Measurements from ENCODE around the gene ARID4A. TPM values are rescaled to one million over a fixed set of nuclear protein-coding genes. Genes with fewer than 3 reads are reported as not detected.

The ARID4A gene
- total RNA-seq, 2 experiments from 2014 or later = 18.9 to 20.4 TPM

GRCh38 chr14:58376791-58377190 is 78.4 kb downstream of the ARID4A start:
- Mint-ChIP-seq H3K27ac (no peak overlapping the region), H3K4me3 (no peak overlapping the region), H3K9me3 (no peaks in the 10 kb centered on the region), H3K27me3 (ENCODE audit: low read depth) (no peaks in the 10 kb centered on the region), H3K4me1 (ENCODE audit: low read depth) (no peaks in the 10 kb centered on the region), H3K36me3 (ENCODE audit: low read depth) (peaks cover 18% of the 10 kb centered on the region)
- intact Hi-C loops (cut with micrococcal nuclease) = no loop called here
- no peak for DNase-seq
- CTCF ChIA-PET = interaction anchor here (0.7 kb wide), 1 partner anchor 10 kb away, joined by 3 read pairs; no protein-coding TSS in a partner anchor

GRCh38 chr14:58390830-58391229 is 92.5 kb downstream of the ARID4A start:
- H3K9me3 Mint-ChIP-seq = no peaks in the 10 kb centered on the region
- H3K4me1 Mint-ChIP-seq (ENCODE audit: low read depth) = peaks cover 5% of the 10 kb centered on the region
- H3K27ac Mint-ChIP-seq = no peak overlapping the region
- CTCF ChIA-PET = interaction anchor here (0.6 to 1.1 kb wide), 2 partner anchors 8 to 14 kb away, joined by 3 to 4 read pairs; no protein-coding TSS in a partner anchor
- no peaks in the 10 kb centered on the region for H3K27me3 Mint-ChIP-seq (ENCODE audit: low read depth)
- no peaks in the 10 kb centered on the region for H3K36me3 Mint-ChIP-seq (ENCODE audit: low read depth)
- DNase-seq = no peak
- H3K4me3 Mint-ChIP-seq = no peak overlapping the region
- intact Hi-C loops (cut with micrococcal nuclease) = no loop called here

GRCh38 chr14:58395562-58395811 is 97.1 kb downstream of the ARID4A start:
- no peaks in the 10 kb centered on the region for H3K27me3 Mint-ChIP-seq (ENCODE audit: low read depth)
- CTCF ChIA-PET = interaction anchor here (0.6 to 2.5 kb wide), 18 partner anchors 9 to 286 kb away, joined by 3 to 12 read pairs (median 4); partner anchors contain the start of gene ARID4A
- peaks cover 8% of the 10 kb centered on the region for H3K4me1 Mint-ChIP-seq (ENCODE audit: low read depth)
- peak overlapping the region; percentile 63 for H3K4me3 Mint-ChIP-seq
- H3K36me3 Mint-ChIP-seq (ENCODE audit: low read depth) = peaks cover 2% of the 10 kb centered on the region
- no peaks in the 10 kb centered on the region for H3K9me3 Mint-ChIP-seq
- H3K27ac Mint-ChIP-seq = no peak overlapping the region
- DNase-seq = no peak
- intact Hi-C loops (cut with micrococcal nuclease) = loop anchor here (1.0 kb wide), 2 partner anchors 32 to 287 kb away; partner anchors contain the start of genes KIAA0586 and TIMM9

- CTCF ChIA-PET = interaction anchor here (0.6 to 2.5 kb wide), 24 partner anchors 9 to 287 kb away, joined by 3 to 12 read pairs (median 4); partner anchors contain the start of gene ARID4A
- Mint-ChIP-seq H3K36me3 (ENCODE audit: low read depth) (peaks cover 2% of the 10 kb centered on the region), H3K27me3 (ENCODE audit: low read depth) (no peaks in the 10 kb centered on the region), H3K27ac (no peak within 1 kb of the TSS), H3K4me1 (ENCODE audit: low read depth) (peaks cover 8% of the 10 kb centered on the region), H3K9me3 (no peaks in the 10 kb centered on the region), H3K4me3 (peak within 1 kb of the TSS; percentile 67)
- peak; percentile 71 for DNase-seq
- intact Hi-C loops (cut with micrococcal nuclease) = loop anchor here (1.0 kb wide), 2 partner anchors 31 to 288 kb away; partner anchors contain the start of genes KIAA0586 and TIMM9
These were observed 97.7 kb downstream of the ARID4A start, which contains the start of gene TOMM20L for GRCh38 chr14:58395812-58396788. TOMM20L (plus strand) TSS chr14:58395930; CDS start chr14:58395958, 28 bp downstream.

GRCh38 chr14:58397156-58397555 is 98.8 kb downstream of the ARID4A start:
- intact Hi-C loops (cut with micrococcal nuclease) = no loop called here
- Mint-ChIP-seq H3K4me3 (no peak overlapping the region), H3K27ac (no peak overlapping the region)

GRCh38 chr14:58398495-58398894 is 100.1 kb downstream of the ARID4A start:
- Mint-ChIP-seq H3K36me3 (ENCODE audit: low read depth) (peaks cover 5% of the 10 kb centered on the region), H3K9me3 (no peaks in the 10 kb centered on the region), H3K27me3 (ENCODE audit: low read depth) (no peaks in the 10 kb centered on the region), H3K4me1 (ENCODE audit: low read depth) (peaks cover 8% of the 10 kb centered on the region), H3K4me3 (no peak overlapping the region), H3K27ac (no peak overlapping the region)
- CTCF ChIA-PET = interaction anchor here (0.6 kb wide), 2 partner anchors 124 to 259 kb away, joined by 4 to 5 read pairs; no protein-coding TSS in a partner anchor
- no peak for DNase-seq
- intact Hi-C loops (cut with micrococcal nuclease) = no loop called here

More at GRCh38 chr14:58397156-58397555, 98.8 kb downstream of the ARID4A start:
- peaks cover 8% of the 10 kb centered on the region for H3K4me1 Mint-ChIP-seq (ENCODE audit: low read depth)
- no peaks in the 10 kb centered on the region for H3K9me3 Mint-ChIP-seq
- H3K27me3 Mint-ChIP-seq (ENCODE audit: low read depth) = no peaks in the 10 kb centered on the region
- no peak for DNase-seq
- CTCF ChIA-PET = interaction anchor here (1.0 to 2.5 kb wide), 7 partner anchors 20 to 196 kb away, joined by 3 to 12 read pairs (median 5); no protein-coding TSS in a partner anchor
- H3K36me3 Mint-ChIP-seq (ENCODE audit: low read depth) = peaks cover 5% of the 10 kb centered on the region

- intact Hi-C loops (cut with micrococcal nuclease) = no loop called here
- no peak overlapping the region for H3K4me3 Mint-ChIP-seq
- CTCF ChIA-PET = interaction anchor here (0.6 kb wide), 1 partner anchor 124 kb away, joined by 5 read pairs; no protein-coding TSS in a partner anchor
These were observed 100.5 kb downstream of the ARID4A start for GRCh38 chr14:58398895-58399294.

GRCh38 chr14:58401587-58401986 is 103.2 kb downstream of the ARID4A start:
- H3K36me3 Mint-ChIP-seq (ENCODE audit: low read depth) = peaks cover 6% of the 10 kb centered on the region
- CTCF ChIA-PET = no interaction called here
- intact Hi-C loops (cut with micrococcal nuclease) = no loop called here
- H3K4me1 Mint-ChIP-seq (ENCODE audit: low read depth) = no peaks in the 10 kb centered on the region
- H3K4me3 Mint-ChIP-seq = no peak overlapping the region
- DNase-seq = peak; percentile 17
- H3K9me3 Mint-ChIP-seq = no peaks in the 10 kb centered on the region
- H3K27me3 Mint-ChIP-seq (ENCODE audit: low read depth) = no peaks in the 10 kb centered on the region
- H3K27ac Mint-ChIP-seq = no peak overlapping the region

More at GRCh38 chr14:58398895-58399294, 100.5 kb downstream of the ARID4A start:
- no peak for DNase-seq
- Mint-ChIP-seq H3K9me3 (no peaks in the 10 kb centered on the region), H3K36me3 (ENCODE audit: low read depth) (peaks cover 5% of the 10 kb centered on the region), H3K27me3 (ENCODE audit: low read depth) (no peaks in the 10 kb centered on the region), H3K27ac (no peak overlapping the region), H3K4me1 (ENCODE audit: low read depth) (peaks cover 8% of the 10 kb centered on the region)

GRCh38 chr14:58408681-58409215 is 110.4 kb downstream of the ARID4A start:
- intact Hi-C loops (cut with micrococcal nuclease) = no loop called here
- Mint-ChIP-seq H3K27me3 (ENCODE audit: low read depth) (no peaks in the 10 kb centered on the region), H3K36me3 (ENCODE audit: low read depth) (peaks cover 25% of the 10 kb centered on the region), H3K4me3 (no peak overlapping the region), H3K27ac (no peak overlapping the region), H3K9me3 (no peaks in the 10 kb centered on the region), H3K4me1 (ENCODE audit: low read depth) (no peaks in the 10 kb centered on the region)
- no peak for DNase-seq
- CTCF ChIA-PET = interaction anchor here (0.6 kb wide), 1 partner anchor 104 kb away, joined by 3 read pairs; no protein-coding TSS in a partner anchor

GRCh38 chr14:58414845-58415244 is 116.5 kb downstream of the ARID4A start:
- Mint-ChIP-seq H3K9me3 (no peaks in the 10 kb centered on the region), H3K27ac (no peak overlapping the region), H3K36me3 (ENCODE audit: low read depth) (peaks cover 45% of the 10 kb centered on the region), H3K4me1 (ENCODE audit: low read depth) (peaks cover 25% of the 10 kb centered on the region), H3K4me3 (no peak overlapping the region), H3K27me3 (ENCODE audit: low read depth) (no peaks in the 10 kb centered on the region)
- intact Hi-C loops (cut with micrococcal nuclease) = no loop called here
- CTCF ChIA-PET = no interaction called here
- DNase-seq = no peak

GRCh38 chr14:58415636-58416547 is 117.5 kb downstream of the ARID4A start:
- no peak for DNase-seq
- Mint-ChIP-seq H3K9me3 (no peaks in the 10 kb centered on the region), H3K27me3 (ENCODE audit: low read depth) (no peaks in the 10 kb centered on the region), H3K27ac (no peak overlapping the region), H3K4me1 (ENCODE audit: low read depth) (peaks cover 25% of the 10 kb centered on the region), H3K36me3 (ENCODE audit: low read depth) (peaks cover 44% of the 10 kb centered on the region), H3K4me3 (no peak overlapping the region)
- intact Hi-C loops (cut with micrococcal nuclease) = no loop called here
- CTCF ChIA-PET = interaction anchor here (0.7 kb wide), 1 partner anchor 11 kb away, joined by 3 read pairs; no protein-coding TSS in a partner anchor
